ENCODE data around the gene KRT14. TPM values are rescaled to one million over a fixed set of nuclear protein-coding genes. Genes with fewer than 3 reads are reported as not detected.
"Not testable (repeated sequence)": the region's sequence is repeated elsewhere in the genome, so short reads cannot be mapped to it uniquely, and the experiment has no call there.

KRT14 gene
- polyA plus RNA-seq, 3 donors, result not detected

DNA sequence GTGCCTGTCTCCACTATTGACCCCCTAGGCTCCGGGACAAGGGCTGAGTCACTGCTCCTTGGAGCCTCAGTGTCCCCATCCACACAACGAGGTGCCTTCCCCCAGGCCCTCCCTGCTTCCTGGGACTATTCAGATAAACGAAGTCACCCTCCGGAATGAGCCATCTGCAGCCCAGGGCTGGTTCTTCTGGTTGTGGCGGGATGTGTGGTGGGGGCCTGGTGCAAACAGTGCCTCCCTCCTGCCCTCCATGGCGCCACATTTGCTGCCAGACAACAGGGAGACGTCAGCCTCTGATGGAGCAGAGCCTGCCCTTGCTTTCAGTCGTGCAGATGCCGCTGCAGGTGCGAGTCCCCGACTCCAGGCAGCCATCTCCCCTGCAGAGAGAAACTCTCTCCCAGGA is 31.0 kb upstream of the KRT14 start:
- no peaks in the 10 kb centered on the region for H3K9me3 ChIP-seq (replicated peaks in 1 of 2; ENCODE audit: control insufficient read depth in 1 of 2, insufficient read depth in 1 of 2, low read length in 2 of 2)
- H2AFZ ChIP-seq (ENCODE audit: insufficient read depth, low read depth, low read length, poor library complexity, severe bottlenecking), result no peak overlapping the region
- Mint-ChIP-seq H3K4me3 (no peak overlapping the region), H3K27ac (no peak overlapping the region), H3K36me3 (no peaks in the 10 kb centered on the region), H3K4me1 (no peaks in the 10 kb centered on the region), H3K9me3 (no peaks in the 10 kb centered on the region), H3K27me3 (ENCODE audit: low read depth in 3 of 3) (peaks cover 1 to 8% (median 4%) of the 10 kb centered on the region in 3 donors)
- H4K20me1 ChIP-seq (ENCODE audit: insufficient read depth, low read length), result no peaks in the 10 kb centered on the region
- H3K79me2 ChIP-seq (ENCODE audit: insufficient read depth, low read length), result no peaks in the 10 kb centered on the region
- no peak overlapping the region for H3K27ac ChIP-seq (ENCODE audit: low read depth in 1 of 2, low read length in 2 of 2)
- no peaks in the 10 kb centered on the region for H3K27me3 ChIP-seq (ENCODE audit: control insufficient read depth in 2 of 2, insufficient read depth in 2 of 2, low read length in 2 of 2)
- intact Hi-C loops (cut with micrococcal nuclease), result no loop called here
- no peak for TF ChIP-seq CTCF (IDR thresholded peaks at IDR 0.05)
- no peaks in the 10 kb centered on the region for H3K4me1 ChIP-seq (ENCODE audit: control insufficient read depth in 1 of 2, insufficient read depth in 2 of 2, low read length in 2 of 2)
- H3K4me3 ChIP-seq (replicated peaks in 1 of 3; ENCODE audit: low read depth in 2 of 3, low read length in 3 of 3), result no peak overlapping the region
- WGBS (ENCODE audit: insufficient coverage), result 88% methylated on average over 6 of the region's 11 CpGs
- no peak overlapping the region for H3K9ac ChIP-seq (ENCODE audit: insufficient read depth, low read length, poor library complexity, severe bottlenecking)
- no peak overlapping the region for H3K4me2 ChIP-seq (replicated peaks; ENCODE audit: extremely low read depth, low read length, poor library complexity, severe bottlenecking)
- H3K36me3 ChIP-seq (replicated peaks in 1 of 2; ENCODE audit: control insufficient read depth in 1 of 2, insufficient read depth in 2 of 2, low read length in 2 of 2), result no peaks in the 10 kb centered on the region
- no peak for DNase-seq

DNA sequence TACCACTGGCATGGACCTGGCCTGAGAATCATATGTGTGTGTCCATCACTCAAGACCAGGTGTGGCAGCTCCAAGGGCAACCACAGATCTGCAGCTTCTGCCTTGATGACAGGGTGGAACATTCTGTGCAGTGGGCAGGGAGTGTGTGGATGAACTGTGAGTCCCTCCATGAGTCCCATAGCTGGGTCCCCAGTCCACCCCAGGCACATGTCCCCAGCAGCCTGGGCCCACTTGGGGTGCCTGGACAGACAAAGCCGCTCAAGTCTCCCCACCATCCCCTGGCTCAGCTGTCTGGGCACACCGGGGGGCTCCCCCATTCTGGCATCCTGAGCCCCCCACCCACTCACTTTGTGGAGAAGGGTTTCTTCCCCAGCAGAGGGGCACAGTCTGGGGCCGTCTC is 30.4 kb upstream of the KRT14 start:
- Histone ChIP-seq H3K4me2 (replicated peaks; ENCODE audit: extremely low read depth, low read length, poor library complexity, severe bottlenecking) (no peak overlapping the region), H2AFZ (ENCODE audit: insufficient read depth, low read depth, low read length, poor library complexity, severe bottlenecking) (no peak overlapping the region), H3K27me3 (ENCODE audit: control insufficient read depth in 2 of 2, insufficient read depth in 2 of 2, low read length in 2 of 2) (no peaks in the 10 kb centered on the region), H3K9me3 (replicated peaks in 1 of 2; ENCODE audit: control insufficient read depth in 1 of 2, insufficient read depth in 1 of 2, low read length in 2 of 2) (no peaks in the 10 kb centered on the region), H4K20me1 (ENCODE audit: insufficient read depth, low read length) (no peaks in the 10 kb centered on the region), H3K27ac (ENCODE audit: low read depth in 1 of 2, low read length in 2 of 2) (no peak overlapping the region), H3K79me2 (ENCODE audit: insufficient read depth, low read length) (no peaks in the 10 kb centered on the region), H3K4me3 (replicated peaks in 1 of 3; ENCODE audit: low read depth in 2 of 3, low read length in 3 of 3) (no peak overlapping the region), H3K9ac (ENCODE audit: insufficient read depth, low read length, poor library complexity, severe bottlenecking) (no peak overlapping the region), H3K4me1 (ENCODE audit: control insufficient read depth in 1 of 2, insufficient read depth in 2 of 2, low read length in 2 of 2) (no peaks in the 10 kb centered on the region), H3K36me3 (replicated peaks in 1 of 2; ENCODE audit: control insufficient read depth in 1 of 2, insufficient read depth in 2 of 2, low read length in 2 of 2) (no peaks in the 10 kb centered on the region)
- TF ChIP-seq CTCF (IDR thresholded peaks at IDR 0.05), result no peak
- intact Hi-C loops (cut with micrococcal nuclease), result no loop called here
- DNase-seq, result no peak
- Mint-ChIP-seq H3K9me3 (no peaks in the 10 kb centered on the region), H3K27me3 (ENCODE audit: low read depth in 3 of 3) (peaks cover 1 to 5% (median 4%) of the 10 kb centered on the region in 3 donors), H3K27ac (no peak overlapping the region), H3K4me3 (no peak overlapping the region), H3K36me3 (no peaks in the 10 kb centered on the region), H3K4me1 (no peaks in the 10 kb centered on the region)
- no CpG with 5 or more reads among the region's 3 CpGs for WGBS (ENCODE audit: insufficient coverage)

- H3K4me1 ChIP-seq (ENCODE audit: control insufficient read depth in 1 of 2, insufficient read depth in 2 of 2, low read length in 2 of 2); H3K27ac ChIP-seq (ENCODE audit: low read depth in 1 of 2, low read length in 2 of 2); DNase-seq; H4K20me1 ChIP-seq (ENCODE audit: insufficient read depth, low read length); H3K4me1 Mint-ChIP-seq; H3K4me2 ChIP-seq (replicated peaks; ENCODE audit: extremely low read depth, low read length, poor library complexity, severe bottlenecking); H2AFZ ChIP-seq (ENCODE audit: insufficient read depth, low read depth, low read length, poor library complexity, severe bottlenecking); H3K4me3 Mint-ChIP-seq; H3K9ac ChIP-seq (ENCODE audit: insufficient read depth, low read length, poor library complexity, severe bottlenecking); H3K4me3 ChIP-seq (replicated peaks in 1 of 3; ENCODE audit: low read depth in 2 of 3, low read length in 3 of 3); H3K36me3 ChIP-seq (replicated peaks in 1 of 2; ENCODE audit: control insufficient read depth in 1 of 2, insufficient read depth in 2 of 2, low read length in 2 of 2); intact Hi-C loops (cut with micrococcal nuclease); H3K9me3 ChIP-seq (replicated peaks in 1 of 2; ENCODE audit: control insufficient read depth in 1 of 2, insufficient read depth in 1 of 2, low read length in 2 of 2); H3K36me3 Mint-ChIP-seq; H3K9me3 Mint-ChIP-seq; H3K79me2 ChIP-seq (ENCODE audit: insufficient read depth, low read length); H3K27ac Mint-ChIP-seq; H3K27me3 Mint-ChIP-seq (ENCODE audit: low read depth in 3 of 3); H3K27me3 ChIP-seq (ENCODE audit: control insufficient read depth in 2 of 2, insufficient read depth in 2 of 2, low read length in 2 of 2): not testable (repeated sequence)
- WGBS (ENCODE audit: insufficient coverage), result 67% methylated on average over 1 of the region's 4 CpGs
Measured at GRCh38 chr17:41616486-41616885, 29.8 kb upstream of the KRT14 start.
